K562 (cell line): ENCODE data around the gene LRRC14B.

Experiments
- EZH2 ChIP-seq: IDR thresholded peaks from 2 replicates; pipeline ENCODE4 v1.6.1; 2012; ENCODE audit warnings: low read depth, mild to moderate bottlenecking, inconsistent platforms, low read length, borderline replicate concordance
- FUS ChIP-seq: fragments of 200-400 bp; formaldehyde crosslinking; optimal IDR thresholded peaks from 2 replicates; pipeline ENCODE3; 2017; ENCODE audit warnings: low read depth, low read length
- KDM5B ChIP-seq: fragments of 200-600 bp; sonication (generic); IDR thresholded peaks from 2 replicates; pipeline ENCODE4 v1.6.1; 2012; ENCODE audit warnings: low read depth, mild to moderate bottlenecking, moderate library complexity, low read length, control low read depth, inconsistent platforms; ENCODE audit not compliant: insufficient replicate concordance
- NR4A1 ChIP-seq, 2 experiments: fragments of 250-450 bp in 1 of 2; fragments of 450-650 bp in 1 of 2; sonication (Bioruptor Pico) in 1 of 2; IDR thresholded peaks; 2 replicates each; pipeline versions ENCODE4 v1.4.0 to v1.6.1; 2016 to 2020; ENCODE audit warnings: mild to moderate bottlenecking in 2 of 2, missing compliant biosample characterization in 1 of 2, missing genetic modification characterization in 1 of 2, moderate library complexity in 1 of 2
- ZNF639 ChIP-seq, 2 experiments: fragments of 200-800 bp in 1 of 2; sonication (Bioruptor generic) in 1 of 2; sonication (generic) in 1 of 2; formaldehyde crosslinking in 1 of 2; IDR thresholded peaks in 1 of 2; conservative IDR thresholded peaks in 1 of 2; 2 replicates each; pipeline versions ENCODE4 v1.5.0 to v1.6.1; 2016 to 2020; ENCODE audit warnings: missing compliant biosample characterization in 1 of 2, missing genetic modification characterization in 1 of 2, missing genetic modification reagents in 1 of 2

GRCh38 chr5:199197-199949 is 8.1 kb downstream of the LRRC14B start:
- no peak for TF ChIP-seq EZH2
- TF ChIP-seq NR4A1 (CRISPR knock-in tag; IDR thresholded peaks at IDR 0.05): no peak
- TF ChIP-seq NR4A1 (tag; IDR thresholded peaks at IDR 0.05): no peak
- no peak for TF ChIP-seq KDM5B
- no peak for TF ChIP-seq ZNF639 (CRISPR knock-in tag; conservative IDR thresholded peaks at IDR 0.05 in 1 of 2, IDR thresholded peaks at IDR 0.05 in 1 of 2)
- TF ChIP-seq FUS: no peak
